Gastroesophageal sphincter (tissue), 4 donors: ENCODE data around the gene HEPHL1. TPM values are rescaled to one million over a fixed set of nuclear protein-coding genes. Genes with fewer than 3 reads are reported as not detected.

Experiments
- ATAC-seq: fragments of 150-250 bp; one replicate; pipeline ENCODE4 v1.9.1; 2016; ENCODE audit warnings: mild to moderate bottlenecking, moderate library complexity
- H3K27ac ChIP-seq, 4 donors: fragments of 200-600 bp; sonication (generic) in 3 of 4; 1 replicate in 3 of 4; 2 replicates in 1 of 4; pipeline ENCODE4 v1.5.1; 2016 to 2019
- H3K27me3 ChIP-seq: fragments of 200-600 bp; sonication (generic); one replicate; pipeline ENCODE4 v1.5.1; 2019
- H3K36me3 ChIP-seq, 2 donors: fragments of 200-600 bp; sonication (generic); one replicate each; pipeline ENCODE4 v1.5.1; 2019; ENCODE audit warnings: control low read depth in 1 of 2
- H3K4me1 ChIP-seq, 3 donors: fragments of 200-600 bp; sonication (generic); 1 replicate in 2 of 3; 2 replicates in 1 of 3; pipeline ENCODE4 v1.5.1; 2016 to 2019; ENCODE audit warnings: control low read depth in 2 of 3
- H3K4me3 ChIP-seq, 2 donors: fragments of 200-600 bp; sonication (generic); one replicate each; pipeline ENCODE4 v1.5.1; 2019; ENCODE audit warnings: mild to moderate bottlenecking in 1 of 2, moderate library complexity in 1 of 2
- H3K9me3 ChIP-seq, 3 donors: fragments of 200-600 bp; sonication (generic); one replicate each; pipeline ENCODE4 v1.5.1; 2017 to 2019; ENCODE audit warnings: control low read depth in 2 of 3
- EP300 ChIP-seq: sonication (generic); formaldehyde crosslinking; IDR thresholded peaks from one replicate; pipeline ENCODE4 v1.6.1; 2017; ENCODE audit warnings: antibody characterized with exemption, mild to moderate bottlenecking
- POLR2A ChIP-seq, 2 donors: fragments of 450-650 bp; IDR thresholded peaks; one replicate each; pipeline ENCODE4 v1.6.1; 2017; ENCODE audit warnings: antibody characterized with exemption in 2 of 2, mild to moderate bottlenecking in 2 of 2, moderate library complexity in 1 of 2
- POLR2AphosphoS5 ChIP-seq: sonication (generic); formaldehyde crosslinking; IDR thresholded peaks from one replicate; pipeline ENCODE4 v1.6.1; 2017; ENCODE audit warnings: antibody characterized with exemption
- WGBS, 2 donors: methylation state at CpG; one replicate each; pipeline ENCODE4 v1.1.5; 2018; ENCODE audit warnings: low coverage in 1 of 2; 5-methylcytosine and 5-hydroxymethylcytosine counted together
- total RNA-seq, 4 donors: library from RNA; depleted of rRNA; stranded (reverse); fragments of >200 nt; gene quantifications; one replicate each; pipeline ENCODE4 v1.1.0, GENCODE V29; 2016
- TF ChIP-seq, protein P1 (sequence below), 4 experiments: fragments of 200-600 bp in 2 of 4; fragments of 450-650 bp in 2 of 4; sonication (generic) in 1 of 4; IDR thresholded peaks; one replicate each; pipeline ENCODE4 v1.5.1; 2017 to 2019; ENCODE audit warnings: antibody characterized with exemption in 4 of 4, mild to moderate bottlenecking in 2 of 4, moderate library complexity in 2 of 4

Gene HEPHL1
- total RNA-seq, 4 donors from 2014 or later = 0.16 to 0.67 TPM; not detected in 2

DNA sequence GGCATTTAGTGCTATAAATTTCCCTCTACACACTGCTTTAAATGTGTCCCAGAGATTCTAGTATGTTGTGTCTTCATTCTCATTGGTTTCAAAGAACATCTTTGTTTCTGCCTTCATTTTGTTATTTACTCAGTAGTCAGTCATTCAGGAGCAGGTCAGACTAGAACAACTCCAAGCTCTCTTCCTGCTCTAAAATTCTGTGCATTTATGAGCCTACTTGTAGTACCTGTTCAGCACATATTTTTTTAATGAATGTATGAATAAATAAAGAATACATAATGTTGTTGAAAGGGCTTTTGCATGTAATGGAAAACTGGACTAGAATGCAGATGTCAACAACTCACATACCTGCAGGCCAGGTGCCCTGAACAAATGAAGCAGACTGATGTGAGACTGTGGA is 13.7 kb upstream of the HEPHL1 start:
- Histone ChIP-seq H3K4me1 (no peaks in the 10 kb centered on the region), H3K27ac (no peak overlapping the region), H3K4me3 (no peak overlapping the region), H3K27me3 (peaks cover 9% of the 10 kb centered on the region), H3K9me3 (no peaks in the 10 kb centered on the region), H3K36me3 (no peaks in the 10 kb centered on the region)
- TF ChIP-seq POLR2AphosphoS5 = no peak
- TF ChIP-seq, protein P1, sequence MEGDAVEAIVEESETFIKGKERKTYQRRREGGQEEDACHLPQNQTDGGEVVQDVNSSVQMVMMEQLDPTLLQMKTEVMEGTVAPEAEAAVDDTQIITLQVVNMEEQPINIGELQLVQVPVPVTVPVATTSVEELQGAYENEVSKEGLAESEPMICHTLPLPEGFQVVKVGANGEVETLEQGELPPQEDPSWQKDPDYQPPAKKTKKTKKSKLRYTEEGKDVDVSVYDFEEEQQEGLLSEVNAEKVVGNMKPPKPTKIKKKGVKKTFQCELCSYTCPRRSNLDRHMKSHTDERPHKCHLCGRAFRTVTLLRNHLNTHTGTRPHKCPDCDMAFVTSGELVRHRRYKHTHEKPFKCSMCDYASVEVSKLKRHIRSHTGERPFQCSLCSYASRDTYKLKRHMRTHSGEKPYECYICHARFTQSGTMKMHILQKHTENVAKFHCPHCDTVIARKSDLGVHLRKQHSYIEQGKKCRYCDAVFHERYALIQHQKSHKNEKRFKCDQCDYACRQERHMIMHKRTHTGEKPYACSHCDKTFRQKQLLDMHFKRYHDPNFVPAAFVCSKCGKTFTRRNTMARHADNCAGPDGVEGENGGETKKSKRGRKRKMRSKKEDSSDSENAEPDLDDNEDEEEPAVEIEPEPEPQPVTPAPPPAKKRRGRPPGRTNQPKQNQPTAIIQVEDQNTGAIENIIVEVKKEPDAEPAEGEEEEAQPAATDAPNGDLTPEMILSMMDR (IDR thresholded peaks at IDR 0.05) = no peak
- no peak for ATAC-seq

DNA sequence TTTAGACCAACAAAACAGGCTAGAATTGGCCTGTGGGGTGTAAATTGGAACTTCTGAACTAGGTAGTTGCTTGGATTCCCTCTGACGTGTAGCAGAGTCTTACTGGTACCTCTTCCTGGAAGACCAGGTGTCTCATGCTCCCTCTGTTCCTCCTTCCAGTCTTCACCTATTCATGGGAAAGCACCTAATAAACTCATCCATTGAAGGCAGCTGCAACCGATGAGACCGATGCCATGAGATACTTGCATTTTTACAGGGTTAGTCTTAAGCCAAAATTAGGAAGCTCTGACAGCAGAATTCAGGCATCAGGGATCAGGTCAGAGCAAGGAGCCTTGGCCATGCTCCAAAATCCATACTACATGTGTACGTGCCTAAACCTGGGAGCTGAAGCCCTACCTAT is 13.2 kb upstream of the HEPHL1 start:
- Histone ChIP-seq H3K27me3 (peaks cover 9% of the 10 kb centered on the region), H3K27ac (no peak overlapping the region), H3K36me3 (no peaks in the 10 kb centered on the region), H3K4me1 (no peaks in the 10 kb centered on the region), H3K4me3 (no peak overlapping the region), H3K9me3 (no peaks in the 10 kb centered on the region)
- no peak for TF ChIP-seq POLR2AphosphoS5
- TF ChIP-seq, protein P1 (IDR thresholded peaks at IDR 0.05) = no peak
- TF ChIP-seq POLR2A (IDR thresholded peaks at IDR 0.05) = no peak
- TF ChIP-seq EP300 = no peak
- no peak for ATAC-seq
- 62 to 80% methylated on average over 3 of the region's 4 CpGs for WGBS, 2 donors

DNA sequence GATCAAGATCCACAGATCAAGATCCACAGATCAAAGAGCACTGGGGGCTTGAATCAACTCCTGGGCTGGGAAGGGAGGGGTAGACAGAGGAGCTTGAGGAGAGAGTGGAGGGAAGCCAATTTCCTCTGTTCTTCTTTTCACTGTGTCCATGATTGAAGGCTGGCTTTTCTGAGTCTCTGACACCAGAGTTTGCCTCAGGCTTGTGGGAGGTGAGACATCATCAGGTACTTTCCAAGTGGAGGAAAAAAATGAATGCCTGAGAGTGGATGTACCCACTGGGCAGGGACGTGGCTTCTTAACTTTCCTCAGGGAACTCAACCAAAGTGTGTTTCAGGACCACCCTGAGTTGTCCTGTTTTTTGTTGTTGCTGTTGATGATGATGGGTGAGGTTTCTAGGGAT is 11.0 kb upstream of the HEPHL1 start:
- H3K36me3 ChIP-seq = no peaks in the 10 kb centered on the region
- no peaks in the 10 kb centered on the region for H3K9me3 ChIP-seq
- H3K27me3 ChIP-seq = peaks cover 9% of the 10 kb centered on the region
- H3K4me3 ChIP-seq = no peak overlapping the region
- no peak for TF ChIP-seq POLR2A (IDR thresholded peaks at IDR 0.05)
- TF ChIP-seq POLR2AphosphoS5 = no peak
- TF ChIP-seq, protein P1 (IDR thresholded peaks at IDR 0.05) = no peak
- TF ChIP-seq EP300 = no peak
- H3K27ac ChIP-seq = no peak overlapping the region
- 67% methylated on average over 1 of the region's 1 CpG; no CpG with 5 or more reads in 1 of the 2 donors for WGBS, 2 donors
- no peak for ATAC-seq
- H3K4me1 ChIP-seq = no peaks in the 10 kb centered on the region

DNA sequence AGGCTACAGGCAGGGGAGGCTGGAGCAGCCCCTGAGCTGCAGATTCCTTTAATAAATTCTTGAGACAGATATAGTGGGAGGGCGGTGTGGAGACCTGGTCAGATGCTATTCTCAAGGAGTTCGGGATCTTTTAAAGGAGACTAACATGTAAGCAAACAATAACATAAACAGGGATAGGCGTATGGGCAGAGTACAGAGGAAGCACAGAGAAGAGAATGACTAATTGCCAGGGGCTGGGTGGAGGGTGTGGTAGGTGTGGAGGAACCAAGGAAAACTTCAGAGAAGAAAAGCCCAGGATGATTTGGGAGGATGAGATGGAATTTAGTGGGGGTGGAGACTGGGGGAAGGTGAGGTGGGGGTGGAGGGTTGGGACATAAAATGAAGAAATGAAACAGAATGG is 9.7 kb upstream of the HEPHL1 start:
- no peak for ATAC-seq
- Histone ChIP-seq H3K27ac (no peak overlapping the region), H3K36me3 (no peaks in the 10 kb centered on the region), H3K27me3 (peaks cover 9% of the 10 kb centered on the region), H3K4me1 (no peaks in the 10 kb centered on the region), H3K9me3 (peaks cover 0 to 5% (median 0%) of the 10 kb centered on the region in 3 donors), H3K4me3 (no peak overlapping the region)
- 69 to 83% methylated on average over 3 of the region's 3 CpGs for whole genome bisulfite sequencing, 2 donors
- TF ChIP-seq POLR2AphosphoS5 (no peak), POLR2A (IDR thresholded peaks at IDR 0.05) (no peak), EP300 (no peak)
- TF ChIP-seq, protein P1 (IDR thresholded peaks at IDR 0.05) = no peak

DNA sequence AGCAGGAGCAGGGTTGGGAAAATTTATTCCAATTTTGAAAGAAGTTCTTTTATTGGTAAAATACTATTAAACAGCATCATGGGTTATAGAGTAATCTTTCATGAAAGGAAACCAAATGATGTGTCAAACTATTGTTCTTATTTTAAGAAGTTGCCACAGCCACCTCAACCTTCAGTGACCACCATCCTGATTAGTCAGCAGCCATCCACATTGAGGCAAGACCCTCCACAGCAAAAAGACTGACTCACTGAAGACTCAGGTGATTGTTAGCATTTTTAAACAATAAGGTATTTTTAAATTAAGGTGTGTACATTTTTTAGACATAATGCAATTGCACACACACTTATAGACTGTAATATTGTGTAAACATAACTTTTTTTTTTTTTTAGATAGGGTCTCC is 3.7 kb upstream of the HEPHL1 start:
- H3K36me3 ChIP-seq = no peaks in the 10 kb centered on the region
- TF ChIP-seq, protein P1 (IDR thresholded peaks at IDR 0.05) = no peak
- TF ChIP-seq POLR2A (IDR thresholded peaks at IDR 0.05) = no peak
- TF ChIP-seq POLR2AphosphoS5 = no peak
- no peak for TF ChIP-seq EP300
- no peaks in the 10 kb centered on the region for H3K4me1 ChIP-seq
- no peak for ATAC-seq
- H3K27ac ChIP-seq = no peak overlapping the region
- H3K4me3 ChIP-seq = no peak overlapping the region
- peaks cover 0 to 5% (median 0%) of the 10 kb centered on the region in 3 donors for H3K9me3 ChIP-seq
- H3K27me3 ChIP-seq = no peaks in the 10 kb centered on the region
